ENCODE results near the gene P3R3URF.
A peak's percentile ranks its signal among the peaks of the same experiment; 100 is the strongest.

The P3R3URF gene

DNA sequence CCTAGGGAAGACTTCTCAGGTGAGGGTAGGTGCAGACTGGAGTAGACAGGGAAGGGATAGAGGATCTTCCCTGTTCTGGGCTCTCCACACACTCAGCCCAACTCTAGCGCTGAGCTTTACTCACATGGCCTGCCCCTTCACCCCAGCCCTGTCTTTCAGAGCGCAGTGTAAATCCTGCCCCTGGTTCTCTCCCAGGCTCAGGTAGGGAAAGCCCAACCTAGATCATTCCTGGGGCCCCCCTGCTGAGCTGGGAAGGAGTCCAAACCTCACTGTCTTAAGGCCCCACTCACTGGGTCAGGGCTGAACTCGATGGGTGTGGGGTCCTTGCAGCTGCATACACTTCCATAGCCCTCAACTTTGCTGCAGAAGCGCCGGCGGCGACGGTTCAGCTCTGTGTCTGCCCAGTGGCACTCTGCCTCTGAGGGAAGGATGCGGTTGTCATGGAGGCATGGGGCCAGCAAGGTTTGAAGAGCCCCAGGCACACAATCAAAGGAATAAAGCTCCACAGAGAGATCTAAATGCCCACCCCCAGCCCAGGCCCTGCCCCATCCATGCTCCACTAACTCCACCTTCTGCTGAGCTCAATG is 17.8 kb upstream of the P3R3URF start:
- no peak for DNase-seq (ENCODE audit: low read depth)

- no peak for DNase-seq (ENCODE audit: low read depth)
Observed at GRCh38 chr1:46193285-46193684, 17.0 kb upstream of the P3R3URF start.

DNA sequence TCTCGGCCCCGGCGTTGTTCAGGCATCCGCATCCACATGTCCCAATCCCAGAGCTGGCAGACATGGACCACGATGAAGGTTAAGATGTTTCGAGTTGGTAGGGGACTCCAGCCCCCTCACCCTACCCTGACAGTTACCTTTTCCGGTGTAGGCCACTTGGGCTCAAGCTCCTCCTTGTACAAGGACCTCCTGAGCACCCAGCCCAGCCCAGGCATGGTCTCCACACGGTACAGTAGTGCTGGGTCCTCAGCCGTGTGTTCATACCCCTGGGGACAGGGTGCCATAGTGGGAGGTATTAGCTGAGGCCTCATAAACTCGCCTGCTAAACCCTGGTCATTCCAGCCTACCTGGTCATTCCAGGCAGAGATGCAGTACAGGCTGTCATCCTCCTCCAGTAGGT is 15.9 kb upstream of the P3R3URF start:
- DNase-seq (ENCODE audit: low read depth): no peak

- no peak for DNase-seq (ENCODE audit: low read depth)
Observed at GRCh38 chr1:46191033-46191701, 14.9 kb upstream of the P3R3URF start.

- no peak for DNase-seq (ENCODE audit: low read depth)
Observed at GRCh38 chr1:46190539-46190938, 14.3 kb upstream of the P3R3URF start.

GRCh38 chr1:46188295-46189030 is 12.2 kb upstream of the P3R3URF start:
- DNase-seq (ENCODE audit: low read depth): peak; percentile 33

DNA sequence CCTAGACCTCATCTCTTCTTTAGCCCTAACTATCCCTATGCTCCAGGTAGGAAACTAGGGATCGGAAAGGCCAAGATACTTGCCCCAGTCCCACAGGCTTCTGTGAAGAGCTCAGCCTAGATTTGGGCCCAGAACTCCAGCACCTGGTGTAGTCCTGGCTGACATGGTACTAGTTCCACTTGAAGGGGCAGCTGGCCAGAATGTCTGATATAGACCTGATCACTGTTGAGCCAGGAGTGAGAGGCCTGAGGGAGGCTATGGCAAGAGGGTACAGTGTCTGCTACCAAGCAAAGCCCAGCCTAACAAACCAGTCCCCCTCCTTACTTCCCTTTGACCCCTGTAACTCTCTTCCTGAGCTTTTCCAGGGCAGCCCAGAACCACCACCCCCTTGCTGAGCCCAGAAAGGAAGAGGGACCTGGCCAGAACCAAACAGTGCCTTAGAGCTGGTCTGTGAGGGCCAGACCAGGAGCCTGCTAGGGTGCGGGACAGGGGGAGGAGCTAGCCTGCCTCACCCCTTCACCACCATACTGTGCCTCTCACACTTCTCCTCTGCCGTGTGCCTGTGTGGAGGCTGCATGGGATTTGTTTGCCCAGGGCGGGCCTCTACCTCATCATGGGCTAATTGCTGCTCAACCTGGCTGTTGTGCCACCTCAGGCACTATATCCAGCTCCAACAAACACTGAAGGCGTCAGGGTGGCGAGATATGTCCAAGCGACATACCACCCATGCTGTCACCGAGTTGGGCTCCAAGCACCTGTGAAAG is 11.0 kb upstream of the P3R3URF start:
- DNase-seq (ENCODE audit: low read depth): no peak

- no peak for DNase-seq (ENCODE audit: low read depth)
Observed at GRCh38 chr1:46186076-46186475, 9.8 kb upstream of the P3R3URF start.

GRCh38 chr1:46184920-46185658 is 8.8 kb upstream of the P3R3URF start:
- no peak for DNase-seq (ENCODE audit: low read depth)

DNA sequence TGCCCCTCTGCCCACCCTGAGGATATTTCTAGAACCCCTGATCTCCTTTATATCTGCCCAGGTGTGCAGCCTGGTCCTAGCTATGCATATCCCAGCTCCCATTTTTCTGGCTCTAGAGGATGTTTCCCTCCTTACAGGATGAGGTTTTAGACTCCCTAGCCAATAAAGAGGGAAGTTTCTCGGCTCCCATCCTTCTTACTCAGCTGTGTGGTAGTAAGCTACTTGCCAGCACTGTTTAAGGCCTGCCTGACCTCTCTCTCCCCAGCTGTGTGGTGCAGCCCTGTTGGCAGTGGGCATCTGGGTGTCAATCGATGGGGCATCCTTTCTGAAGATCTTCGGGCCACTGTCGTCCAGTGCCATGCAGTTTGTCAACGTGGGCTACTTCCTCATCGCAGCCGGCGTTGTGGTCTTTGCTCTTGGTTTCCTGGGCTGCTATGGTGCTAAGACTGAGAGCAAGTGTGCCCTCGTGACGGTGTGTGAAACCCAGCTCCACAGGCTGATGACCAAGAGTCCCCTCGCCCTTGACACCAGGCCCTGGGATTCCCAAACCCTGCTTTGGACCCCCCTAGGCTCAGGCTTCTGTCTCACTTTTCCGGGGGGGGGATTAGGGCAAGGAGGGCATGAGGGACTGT is 7.8 kb upstream of the P3R3URF start:
- peak; percentile 35 for DNase-seq (ENCODE audit: low read depth)

- DNase-seq (ENCODE audit: low read depth): peak; percentile 99
Observed at GRCh38 chr1:46183079-46183847, 7.0 kb upstream of the P3R3URF start.

DNA sequence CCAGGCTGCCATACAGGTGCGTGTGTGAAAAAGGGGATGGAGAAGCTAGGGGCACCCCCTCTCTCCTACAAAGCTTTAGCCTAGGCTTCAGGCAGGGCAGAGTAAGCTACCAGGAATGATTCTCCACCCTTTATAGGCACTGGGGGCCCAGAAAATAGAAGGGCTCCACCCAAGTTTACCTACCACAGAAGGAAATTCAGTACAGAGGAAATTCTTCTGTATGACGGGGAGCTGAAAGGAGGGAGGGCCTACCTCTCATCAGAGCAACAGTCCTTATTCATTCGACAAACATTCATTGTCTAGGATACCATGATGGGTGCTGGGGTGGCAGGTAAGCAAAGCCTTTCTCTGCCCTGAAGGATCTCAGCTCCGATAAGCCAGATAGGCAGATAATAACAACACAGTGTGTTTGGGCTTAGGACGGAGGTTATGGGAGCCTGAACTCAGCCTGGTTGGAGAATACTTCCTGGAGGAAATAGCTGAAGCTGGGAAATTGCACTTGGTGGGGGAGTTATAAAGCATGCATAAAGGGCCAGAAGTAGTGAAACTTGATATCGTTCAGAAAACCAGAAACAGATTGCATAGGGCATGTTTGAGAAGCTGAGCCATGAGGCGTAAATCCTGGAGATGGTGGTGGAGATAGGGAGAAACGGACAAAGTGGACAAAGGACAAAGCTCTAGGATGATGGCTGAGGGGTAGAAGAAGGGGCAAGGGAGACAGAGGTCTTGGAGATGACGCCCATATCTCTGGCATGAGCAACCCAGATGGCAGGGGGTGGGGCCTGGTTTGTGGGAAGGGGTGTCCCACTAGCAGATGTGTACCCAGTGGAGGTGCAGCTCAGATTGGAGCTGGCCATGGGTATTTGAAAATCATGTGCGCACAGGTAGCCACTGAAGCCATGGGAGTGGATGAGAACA is 5.3 kb upstream of the P3R3URF start:
- DNase-seq (ENCODE audit: low read depth): peak; percentile 30

DNA sequence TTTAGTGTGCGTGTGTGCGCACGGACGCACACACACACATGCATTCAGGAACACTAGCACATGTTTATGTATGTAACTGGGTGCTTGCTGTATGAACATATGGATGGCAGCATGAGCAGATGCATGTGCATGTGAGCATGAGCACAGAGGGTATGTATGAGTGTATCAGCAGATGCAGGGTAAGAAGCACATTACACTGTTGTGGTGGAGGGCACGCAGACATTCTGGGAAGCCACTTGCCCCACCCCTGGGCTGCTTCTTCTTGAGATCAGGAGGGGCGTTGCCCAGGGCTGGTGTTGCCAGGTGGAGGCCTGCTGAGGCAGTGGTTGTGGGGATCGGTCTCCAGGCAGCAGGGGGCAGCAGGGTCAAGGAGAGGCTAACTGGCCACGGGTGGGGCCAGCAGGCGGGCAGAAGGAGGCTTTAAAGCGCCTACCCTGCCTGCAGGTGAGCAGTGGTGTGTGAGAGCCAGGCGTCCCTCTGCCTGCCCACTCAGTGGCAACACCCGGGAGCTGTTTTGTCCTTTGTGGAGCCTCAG is 3.9 kb upstream of the P3R3URF start:
- DNase-seq (ENCODE audit: low read depth): peak; percentile 36

DNA sequence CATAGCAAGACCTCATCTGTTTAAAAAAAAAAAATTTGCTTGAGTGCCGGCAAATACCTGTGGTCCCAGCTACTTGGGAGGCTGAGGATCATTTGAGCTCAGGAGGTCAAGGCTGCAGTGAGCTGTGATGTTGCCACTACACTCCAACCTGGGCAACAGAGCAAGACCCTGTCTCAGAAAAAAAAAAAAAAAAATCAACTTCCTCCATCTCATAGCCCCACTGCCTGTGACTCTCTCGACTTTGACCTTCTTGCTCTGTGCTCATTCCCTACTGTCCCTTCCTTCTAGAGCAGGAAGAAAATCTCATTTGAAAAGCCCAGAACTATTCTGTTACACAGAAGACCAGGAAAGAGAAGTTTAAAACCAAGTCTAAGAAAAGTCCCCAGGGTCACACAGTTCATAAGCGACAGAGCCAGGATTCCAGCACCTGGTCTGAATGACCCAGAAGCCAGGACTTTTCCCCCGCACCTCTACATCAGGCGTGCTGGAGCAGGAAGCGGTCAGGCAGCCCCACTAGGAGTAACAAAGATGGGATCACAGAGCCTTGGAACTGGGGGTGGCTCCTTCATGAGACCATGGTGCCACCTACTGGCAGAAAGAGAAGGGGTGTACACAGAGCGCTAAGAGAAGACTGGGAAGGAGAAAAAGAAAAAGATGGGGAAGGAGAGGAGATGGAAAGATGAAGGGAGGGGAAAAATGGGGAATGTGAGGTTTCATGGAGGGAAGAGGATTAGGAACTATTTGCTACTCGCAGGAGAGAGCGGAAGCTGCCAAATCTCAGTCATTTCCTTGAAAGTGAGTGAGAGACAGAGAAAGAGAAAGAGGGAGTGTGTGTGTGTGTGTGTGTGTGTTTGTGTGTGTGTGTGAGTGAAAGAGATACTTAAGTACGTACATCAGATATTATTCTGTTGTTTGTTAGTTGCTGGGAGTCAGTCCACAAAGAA is 3.1 kb upstream of the P3R3URF start:
- peak; percentile 92 for DNase-seq (ENCODE audit: low read depth)

DNA sequence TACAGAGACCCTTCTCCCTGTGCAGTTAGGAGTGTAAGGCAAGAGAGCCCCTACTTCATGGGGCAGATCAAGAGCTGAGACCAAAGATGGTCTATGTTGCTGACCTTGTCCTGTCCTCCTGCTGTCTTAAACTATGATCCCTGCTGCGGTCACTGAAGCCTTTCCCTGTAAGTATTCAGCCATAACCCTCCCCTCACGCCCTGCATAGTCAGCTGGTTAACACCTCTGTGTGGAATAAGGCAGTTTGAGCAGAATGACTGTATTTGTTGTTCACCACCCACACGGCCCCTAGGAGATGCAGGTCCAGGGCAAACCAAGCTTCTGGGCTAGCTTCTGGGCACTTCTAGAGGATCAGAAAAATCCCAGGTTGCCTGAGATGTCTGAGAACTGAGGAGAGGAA is 1.0 kb downstream of the P3R3URF start:
- DNase-seq (ENCODE audit: low read depth): no peak

- DNase-seq (ENCODE audit: low read depth): peak; percentile 19
Observed at GRCh38 chr1:46174448-46175231, 1.6 kb downstream of the P3R3URF start, which contains the start of gene TSPAN1. TSS of gene TSPAN1 (plus strand) at chr1:46175087. CDS start at chr1:46181108, 6,021 bp downstream.

DNA sequence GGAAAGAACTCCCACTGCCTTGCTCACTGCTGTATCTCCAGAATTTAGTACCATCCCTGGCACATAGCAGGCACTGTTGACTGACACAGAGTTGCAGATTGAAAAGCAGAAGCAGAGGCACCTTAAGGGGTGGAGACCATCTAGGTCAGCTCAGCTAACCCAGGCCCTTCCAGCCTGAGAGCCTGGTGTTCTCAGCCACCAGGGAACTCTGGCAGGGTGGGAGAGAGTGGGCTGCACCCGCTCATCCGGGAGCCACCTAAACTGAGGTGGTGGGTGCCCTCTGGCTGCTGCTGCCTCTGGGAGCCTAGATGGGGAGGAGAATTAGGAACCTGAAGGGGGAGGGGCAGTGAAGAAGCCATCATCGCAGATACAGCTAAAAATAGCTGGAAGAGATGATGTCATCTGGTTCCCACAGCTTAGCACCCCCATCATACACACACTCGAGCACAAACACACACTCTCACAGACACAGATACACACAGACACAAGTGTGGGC is 2.9 kb downstream of the P3R3URF start:
- no peak for DNase-seq (ENCODE audit: low read depth)

Data from ELR (cell line).